A673 (cell line): ENCODE results near the gene FAM174B. TPM values are rescaled to one million over a fixed set of nuclear protein-coding genes. Genes with fewer than 3 reads are reported as not detected.

Experiments used
- BruUV-seq: library from RNA; stranded (reverse); fragments of 400-500 nt; replicated peaks from 2 replicates; lab custom pipeline; 2021; lab: Mats Ljungman, UMichigan
- CTCF ChIA-PET: fragments of 300-600 bp; sonication (Branson Sonifier 250); formaldehyde crosslinking; loops from one replicate; lab custom pipeline; 2022; ENCODE audit warnings: antibody characterized with exemption; lab: Charles Lee
- POLR2A ChIA-PET: fragments of 300-600 bp; sonication (Branson Sonifier 250); formaldehyde crosslinking; loops from one replicate; lab custom pipeline; 2022; ENCODE audit warnings: antibody characterized with exemption; ENCODE audit not compliant: low non-redundant PET; lab: Charles Lee
- DNase-seq: peaks from one replicate; pipeline ENCODE4 v3.0.0-alpha.2; 2015; ENCODE audit warnings: low spot score
- H3K27ac ChIP-seq: fragments of 200-600 bp; sonication (generic); 2 replicates; pipeline ENCODE4 v1.5.1; 2016; ENCODE audit warnings: mixed run types, low read depth, mild to moderate bottlenecking, mixed read lengths, antibody characterized with exemption, low read length; ENCODE audit not compliant: poor library complexity, severe bottlenecking
- H3K27me3 ChIP-seq: fragments of 200-600 bp; sonication (generic); replicated peaks from 2 replicates; pipeline ENCODE4 v1.6.1; 2017; ENCODE audit warnings: mixed run types, low read depth, mild to moderate bottlenecking, mixed read lengths, antibody characterized with exemption, low read length; ENCODE audit not compliant: insufficient read depth, poor library complexity
- H3K36me3 ChIP-seq: fragments of 200-600 bp; sonication (generic); 2 replicates; pipeline ENCODE4 v1.6.1; 2016; ENCODE audit warnings: mixed run types, mild to moderate bottlenecking, mixed read lengths, antibody characterized with exemption, low read length; ENCODE audit not compliant: insufficient read depth, poor library complexity, severe bottlenecking
- H3K4me1 ChIP-seq: fragments of 200-600 bp; sonication (generic); 2 replicates; pipeline ENCODE4 v1.6.1; 2017; ENCODE audit warnings: mixed run types, mild to moderate bottlenecking, mixed read lengths, antibody characterized with exemption, low read length; ENCODE audit not compliant: insufficient read depth, poor library complexity, severe bottlenecking
- H3K4me3 ChIP-seq: fragments of 200-600 bp; sonication (generic); 2 replicates; pipeline ENCODE4 v1.5.1; 2016; ENCODE audit warnings: low read depth, mixed run types, mild to moderate bottlenecking, mixed read lengths, low read length; ENCODE audit not compliant: poor library complexity, severe bottlenecking
- H3K9me3 ChIP-seq: fragments of 200-600 bp; sonication (generic); 2 replicates; pipeline ENCODE4 v1.6.1; 2016; ENCODE audit warnings: mixed run types, low read depth, mild to moderate bottlenecking, mixed read lengths, antibody characterized with exemption, low read length; ENCODE audit not compliant: poor library complexity, severe bottlenecking
- EZH2 ChIP-seq: fragments of 200-600 bp; sonication (generic); IDR thresholded peaks from 2 replicates; pipeline ENCODE4 v1.6.1; 2017; ENCODE audit warnings: borderline replicate concordance, low read depth, mild to moderate bottlenecking, mixed read lengths, antibody characterized with exemption, low read length; ENCODE audit not compliant: poor library complexity, severe bottlenecking
- intact Hi-C: fragments of 100-400 bp; cut with micrococcal nuclease; formaldehyde crosslinking; loops from one replicate; pipeline ENCODE4 v1.10.0; 2022; ENCODE audit not compliant: unreplicated experiment
- total RNA-seq: library from RNA; stranded (reverse); gene quantifications from 2 replicates; pipeline ENCODE4 v1.2.3, GENCODE V29; 2021
- TF ChIP-seq, protein P1 (sequence below): fragments of 300-800, 200-600 bp; sonication (generic); conservative IDR thresholded peaks from 2 replicates; pipeline ENCODE4 v1.5.1; 2017; ENCODE audit warnings: low read depth, mild to moderate bottlenecking, antibody characterized with exemption, low read length, moderate library complexity, mixed read lengths

Gene FAM174B
- total RNA-seq, 1 experiment from 2014 or later: 3.7 TPM

DNA sequence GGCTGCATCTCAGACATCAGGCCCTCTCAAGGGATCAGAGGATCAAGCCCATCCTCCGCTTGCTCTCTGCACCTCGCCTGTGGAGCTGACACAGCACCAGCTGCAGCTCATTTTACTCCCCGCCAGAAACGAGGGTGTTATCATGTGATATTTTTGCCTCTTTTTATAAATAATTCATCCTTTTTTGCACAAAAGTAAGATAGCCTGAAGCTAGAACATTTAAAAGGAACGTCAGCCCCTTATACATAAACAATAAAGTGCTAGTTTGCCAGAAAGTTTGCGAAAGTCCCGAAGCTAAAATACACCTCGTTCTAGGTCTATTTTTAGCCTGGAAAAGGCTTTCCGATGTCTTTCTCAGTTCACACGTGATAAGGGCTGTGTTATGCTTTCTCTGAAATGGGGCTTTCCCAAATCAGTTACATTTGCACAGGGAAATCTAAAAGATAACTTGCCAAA lies 9.6 kb upstream of the FAM174B start:
- no peaks in the 10 kb centered on the region for H3K9me3 ChIP-seq
- ChIA-PET POLR2A (no interaction called here), CTCF (interaction anchor here (0.5 to 0.6 kb wide), 2 partner anchors 11 to 27 kb away, joined by 3 to 4 read pairs; no protein-coding TSS in a partner anchor)
- H3K27ac ChIP-seq: no peak overlapping the region
- no peaks in the 10 kb centered on the region for H3K27me3 ChIP-seq
- peaks cover 4% of the 10 kb centered on the region for H3K4me1 ChIP-seq
- no peaks in the 10 kb centered on the region for H3K36me3 ChIP-seq
- TF ChIP-seq, protein P1, sequence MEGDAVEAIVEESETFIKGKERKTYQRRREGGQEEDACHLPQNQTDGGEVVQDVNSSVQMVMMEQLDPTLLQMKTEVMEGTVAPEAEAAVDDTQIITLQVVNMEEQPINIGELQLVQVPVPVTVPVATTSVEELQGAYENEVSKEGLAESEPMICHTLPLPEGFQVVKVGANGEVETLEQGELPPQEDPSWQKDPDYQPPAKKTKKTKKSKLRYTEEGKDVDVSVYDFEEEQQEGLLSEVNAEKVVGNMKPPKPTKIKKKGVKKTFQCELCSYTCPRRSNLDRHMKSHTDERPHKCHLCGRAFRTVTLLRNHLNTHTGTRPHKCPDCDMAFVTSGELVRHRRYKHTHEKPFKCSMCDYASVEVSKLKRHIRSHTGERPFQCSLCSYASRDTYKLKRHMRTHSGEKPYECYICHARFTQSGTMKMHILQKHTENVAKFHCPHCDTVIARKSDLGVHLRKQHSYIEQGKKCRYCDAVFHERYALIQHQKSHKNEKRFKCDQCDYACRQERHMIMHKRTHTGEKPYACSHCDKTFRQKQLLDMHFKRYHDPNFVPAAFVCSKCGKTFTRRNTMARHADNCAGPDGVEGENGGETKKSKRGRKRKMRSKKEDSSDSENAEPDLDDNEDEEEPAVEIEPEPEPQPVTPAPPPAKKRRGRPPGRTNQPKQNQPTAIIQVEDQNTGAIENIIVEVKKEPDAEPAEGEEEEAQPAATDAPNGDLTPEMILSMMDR: no peak
- no peak for TF ChIP-seq EZH2
- no peak overlapping the region for H3K4me3 ChIP-seq
- BruUV-seq: no TSS peak
- DNase-seq: no peak
- intact Hi-C loops: no loop called here

DNA sequence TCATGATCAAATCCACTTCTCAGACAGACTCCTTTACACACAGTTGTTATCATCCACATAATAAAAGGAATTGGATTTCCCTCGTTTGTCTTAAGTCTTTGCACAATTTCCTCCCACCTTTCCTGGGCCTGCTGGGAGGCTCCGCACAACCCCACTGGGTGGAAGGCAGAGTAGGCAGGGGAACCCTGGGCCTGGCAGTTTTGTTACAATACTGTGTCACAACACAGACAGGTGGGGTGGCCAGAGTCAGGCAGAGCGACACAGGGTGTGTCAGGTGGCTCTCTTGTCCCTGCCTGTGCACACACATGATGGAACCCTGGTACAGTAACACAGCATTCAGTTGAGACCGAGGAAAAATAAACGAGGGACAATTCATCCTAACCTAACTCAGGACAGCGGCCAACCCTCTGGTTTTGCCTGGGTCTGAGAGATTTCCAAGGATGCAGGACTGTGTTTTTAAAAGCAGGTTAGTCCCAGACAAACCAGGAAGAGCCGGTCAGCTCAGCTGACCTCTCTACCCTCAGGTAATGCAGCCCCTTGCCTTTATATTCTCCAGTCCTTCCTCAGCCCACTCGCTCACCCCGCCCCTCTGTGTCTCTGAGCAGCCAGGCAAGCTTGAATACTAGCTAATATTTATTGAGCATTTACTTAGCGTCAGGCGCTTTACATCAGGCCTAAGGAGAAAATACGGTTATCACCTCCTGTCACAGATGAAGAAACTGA lies 8.8 kb upstream of the FAM174B start:
- intact Hi-C loops: no loop called here
- CTCF ChIA-PET: interaction anchor here (0.5 to 0.6 kb wide), 2 partner anchors 10 to 28 kb away, joined by 3 to 4 read pairs; no protein-coding TSS in a partner anchor
- no peak for DNase-seq

DNA sequence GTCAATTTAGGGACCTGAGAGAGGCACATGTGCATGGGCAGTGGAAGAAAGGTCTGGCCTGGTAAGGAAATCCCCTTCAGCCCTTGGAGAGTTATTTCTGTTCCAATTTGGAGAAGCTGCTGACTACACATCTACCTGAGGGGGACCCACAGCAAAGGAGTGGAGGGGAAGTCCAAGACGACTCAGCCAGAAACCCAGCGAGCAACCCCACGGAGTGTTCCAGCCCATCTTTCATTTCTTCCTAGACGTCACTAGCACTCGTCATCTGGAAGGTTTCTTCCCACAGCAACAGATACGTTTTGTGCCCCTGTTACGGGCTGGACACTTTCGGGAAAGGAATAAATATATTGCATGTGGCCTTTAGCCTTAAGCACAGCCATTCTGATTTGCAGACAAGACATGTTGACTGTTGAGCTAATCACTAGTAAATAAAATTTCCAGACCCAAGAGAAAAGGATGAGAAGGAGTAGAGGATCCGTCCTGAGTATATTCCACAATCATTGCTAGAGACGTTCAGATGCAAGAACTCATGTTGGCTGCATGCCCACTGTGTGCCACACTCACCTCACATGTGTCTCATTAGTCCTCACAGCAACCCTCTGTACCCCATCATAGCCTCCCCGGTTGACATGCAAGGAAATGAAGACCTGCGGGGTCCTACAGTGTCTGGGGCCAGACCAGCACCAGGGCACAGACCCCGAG lies 7.8 kb upstream of the FAM174B start:
- peaks cover 4% of the 10 kb centered on the region for H3K27me3 ChIP-seq
- intact Hi-C loops: no loop called here
- no peaks in the 10 kb centered on the region for H3K36me3 ChIP-seq
- POLR2A ChIA-PET: no interaction called here
- H3K9me3 ChIP-seq: no peaks in the 10 kb centered on the region
- no peak for DNase-seq
- no peak overlapping the region for H3K27ac ChIP-seq
- CTCF ChIA-PET: no interaction called here
- no peak overlapping the region for H3K4me3 ChIP-seq
- H3K4me1 ChIP-seq: peaks cover 4% of the 10 kb centered on the region
- no TSS peak for BruUV-seq
- TF ChIP-seq, protein P1: no peak
- TF ChIP-seq EZH2: no peak

More for the DNA sequence above, 8.8 kb upstream of the FAM174B start:
- Histone ChIP-seq H3K4me3 (no peak overlapping the region), H3K27ac (no peak overlapping the region), H3K9me3 (no peaks in the 10 kb centered on the region), H3K36me3 (no peaks in the 10 kb centered on the region), H3K27me3 (no peaks in the 10 kb centered on the region), H3K4me1 (peaks cover 4% of the 10 kb centered on the region)
- POLR2A ChIA-PET: no interaction called here
- TF ChIP-seq EZH2: no peak
- TF ChIP-seq, protein P1: no peak
- BruUV-seq: no TSS peak
